T-cell (primary cell): Measurements from ENCODE around the gene MAP1LC3B2. TPM values are rescaled to one million over a fixed set of nuclear protein-coding genes. Genes with fewer than 3 reads are reported as not detected.

Experiments
- ATAC-seq, 4 experiments: fragments of 200-7000 bp in 3 of 4; fragments of 150-1000 bp in 1 of 4; cut with Tn5 transposase; replicated peaks in 1 of 4; 1 replicate in 3 of 4; 2 replicates in 1 of 4; pipeline ENCODE4 v1.10.0; 2021; ENCODE audit warnings: moderate library complexity in 3 of 4, mild to moderate bottlenecking in 2 of 4, moderate number of reproducible peaks in 1 of 4
- CTCF ChIA-PET, 2 donors: fragments of 300-600 bp; sonication (Branson Sonifier 250); formaldehyde crosslinking; loops; one replicate each; lab custom pipeline; 2022; ENCODE audit warnings: antibody characterized with exemption in 2 of 2; lab: Charles Lee
- POLR2A ChIA-PET, 2 donors: fragments of 300-600 bp; sonication (Branson Sonifier 250); formaldehyde crosslinking; loops; one replicate each; lab custom pipeline; 2022; ENCODE audit warnings: antibody characterized with exemption in 2 of 2; lab: Charles Lee
- DNase-seq, 35 experiments: peaks; one replicate each; pipeline versions ENCODE4 v3.0.0 to v3.0.0-alpha.2; 2013 to 2023
- H3K27ac ChIP-seq: one replicate; pipeline ENCODE4 v1.5.1; 2013; ENCODE audit warnings: low read length
- H3K27me3 ChIP-seq, 2 experiments: replicated peaks in 1 of 2; 1 replicate in 1 of 2; 2 replicates in 1 of 2; pipeline versions ENCODE4 v1.6.1 to v1.7.0; 2013; ENCODE audit warnings: low read length in 1 of 2, mixed read lengths in 1 of 2; ENCODE audit not compliant: control insufficient read depth in 2 of 2, insufficient read depth in 2 of 2; ENCODE audit errors: extremely low read depth in 1 of 2
- H3K36me3 ChIP-seq, 2 donors: 1 replicate in 1 of 2; 2 replicates in 1 of 2; pipeline versions ENCODE4 v1.6.1 to v1.7.0; 2013; ENCODE audit warnings: low read length in 1 of 2; ENCODE audit not compliant: control insufficient read depth in 2 of 2, insufficient read depth in 1 of 2; ENCODE audit errors: extremely low read depth in 1 of 2
- H3K4me1 ChIP-seq, 2 experiments: 1 replicate in 1 of 2; 2 replicates in 1 of 2; pipeline versions ENCODE4 v1.6.1 to v1.7.0; 2013; ENCODE audit warnings: low read length in 2 of 2, mixed read lengths in 1 of 2; ENCODE audit not compliant: insufficient read depth in 2 of 2, control insufficient read depth in 1 of 2; ENCODE audit errors: extremely low read depth in 1 of 2
- H3K4me3 ChIP-seq, 2 donors: 1 replicate in 1 of 2; 2 replicates in 1 of 2; pipeline versions ENCODE4 v1.5.1 to v1.7.0; 2013; ENCODE audit warnings: mild to moderate bottlenecking in 2 of 2, low read length in 1 of 2, moderate library complexity in 1 of 2; ENCODE audit not compliant: control insufficient read depth in 1 of 2; ENCODE audit errors: extremely low read depth in 1 of 2
- H3K9me3 ChIP-seq: 2 replicates; pipeline ENCODE4 v1.7.0; 2013
- H3K27ac Mint-ChIP-seq, 2 donors: one replicate each; pipeline ENCODE4 v1.8.0; 2020 to 2021; ENCODE audit warnings: mild to moderate bottlenecking in 2 of 2, mixed read lengths in 2 of 2
- H3K27me3 Mint-ChIP-seq, 2 donors: one replicate each; pipeline ENCODE4 v1.8.0; 2021 to 2022; ENCODE audit warnings: mixed read lengths in 2 of 2
- H3K36me3 Mint-ChIP-seq: one replicate; pipeline ENCODE4 v1.8.0; 2021; ENCODE audit warnings: mixed read lengths
- H3K4me1 Mint-ChIP-seq, 3 donors: one replicate each; pipeline ENCODE4 v1.8.0; 2020 to 2022; ENCODE audit warnings: mixed read lengths in 3 of 3, mild to moderate bottlenecking in 1 of 3
- H3K4me3 Mint-ChIP-seq, 3 donors: one replicate each; pipeline ENCODE4 v1.8.0; 2020 to 2022; ENCODE audit warnings: mild to moderate bottlenecking in 3 of 3, mixed read lengths in 3 of 3, moderate library complexity in 3 of 3
- H3K9me3 Mint-ChIP-seq, 3 donors: one replicate each; pipeline ENCODE4 v1.8.0; 2020 to 2022; ENCODE audit warnings: mixed read lengths in 3 of 3
- WGBS: methylation state at CpG from one replicate; pipeline ENCODE4 v1.1.5; 2013; ENCODE audit warnings: missing lambda C conversion rate; ENCODE audit not compliant: insufficient coverage; 5-methylcytosine and 5-hydroxymethylcytosine counted together
- total RNA-seq, 35 experiments: library from RNA in 6 of 35; stranded (reverse) in 6 of 35; fragments of 120-200 nt in 1 of 35; gene quantifications; one replicate each; pipeline versions ENCODE4 v1.2.1 to v1.2.4 and lab custom pipeline; 2013 to 2026

Gene MAP1LC3B2
- total RNA-seq, 5 donors from 2014 or later (not counting 1 experiment from before 2014, with no cell fraction given) = 0.92 to 4.6 (median 1.4) TPM

DNA sequence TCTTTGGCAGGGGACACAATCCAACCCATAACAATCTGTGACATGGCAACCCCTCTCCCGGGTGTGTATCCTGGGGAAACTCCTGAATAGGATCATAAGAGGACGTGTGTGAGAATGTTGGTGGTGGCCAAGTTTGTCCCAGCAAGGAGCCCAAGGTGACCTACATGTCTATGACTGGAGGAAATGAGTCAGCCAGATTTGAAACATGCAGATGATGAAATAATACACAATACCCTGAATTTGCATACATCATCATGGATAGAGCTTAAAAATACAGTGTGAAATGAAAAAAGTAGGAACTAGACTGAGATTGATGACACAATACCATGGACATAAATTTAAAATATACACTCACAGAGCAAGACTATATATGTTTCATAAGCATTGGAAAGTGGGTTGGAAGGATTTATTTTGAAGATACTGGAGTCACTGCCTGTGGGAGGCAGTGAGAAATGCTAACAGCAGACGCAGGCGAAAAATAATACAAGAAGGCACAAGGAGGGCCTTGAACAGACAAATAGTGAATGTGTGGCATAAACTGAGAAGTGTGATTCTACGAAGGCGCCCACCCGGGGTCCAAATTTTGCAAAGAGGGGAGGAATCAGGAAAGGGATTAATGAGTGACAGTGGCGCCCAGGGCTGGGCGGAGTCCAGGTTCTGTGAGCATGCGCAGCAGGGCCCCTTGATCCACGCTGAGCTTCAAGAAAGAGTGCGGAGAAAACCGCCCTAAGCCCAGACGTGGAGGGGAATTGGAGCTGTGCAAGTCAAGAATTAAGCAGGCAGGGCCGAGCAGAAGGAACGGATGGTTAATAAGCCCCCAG, 7.0 kb upstream of the MAP1LC3B2 start:
- WGBS = 95% methylated on average over 9 of the region's 16 CpGs
- Mint-ChIP-seq H3K27me3 (no peaks in the 10 kb centered on the region), H3K4me3 (no peak overlapping the region), H3K27ac (no peak overlapping the region), H3K9me3 (no peaks in the 10 kb centered on the region), H3K4me1 (peaks cover 0 to 20% (median 3%) of the 10 kb centered on the region in 3 donors), H3K36me3 (no peaks in the 10 kb centered on the region)
- no peak overlapping the region for H3K4me3 ChIP-seq
- ChIA-PET POLR2A (no interaction called here), CTCF (no interaction called here)
- H3K9me3 ChIP-seq = no peaks in the 10 kb centered on the region
- ATAC-seq (no peak), DNase-seq (peak in 1 of 35 experiments; percentile 12)
- H3K4me1 ChIP-seq = peaks cover 0 to 1% of the 10 kb centered on the region in 2 experiments
- H3K27ac ChIP-seq = no peak overlapping the region
- no peaks in the 10 kb centered on the region for H3K36me3 ChIP-seq
- H3K27me3 ChIP-seq = no peaks in the 10 kb centered on the region

DNA sequence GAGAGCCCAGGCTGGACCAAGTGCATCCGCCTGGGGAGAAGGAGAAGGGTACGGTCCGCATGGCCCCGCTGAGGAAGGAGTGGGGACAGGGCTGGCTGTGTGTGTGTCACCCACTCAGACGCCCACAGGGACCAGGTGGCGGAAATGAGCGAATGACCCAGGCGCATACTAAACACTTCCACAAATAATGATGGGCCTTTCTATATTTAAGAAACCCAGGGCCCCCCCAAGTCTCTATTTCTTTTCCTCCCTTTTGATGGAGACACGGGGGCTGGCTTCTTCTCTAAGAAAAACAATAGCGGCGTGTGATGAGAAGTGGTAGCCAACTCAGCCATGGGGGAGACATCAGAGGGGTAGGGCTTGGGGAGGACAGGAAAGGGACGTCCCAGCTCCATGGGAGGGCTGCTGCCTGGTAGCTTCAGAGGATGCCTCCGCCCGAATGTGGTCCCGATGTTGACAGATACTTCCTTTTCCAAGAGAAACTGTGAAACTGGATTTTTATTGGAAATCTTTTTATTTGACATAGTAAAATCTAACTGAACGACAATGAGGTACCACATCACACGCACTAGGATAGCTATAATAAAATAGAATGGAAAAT, 6.3 kb upstream of the MAP1LC3B2 start:
- ChIA-PET POLR2A (no interaction called here), CTCF (no interaction called here)
- no peaks in the 10 kb centered on the region for H3K9me3 ChIP-seq
- H3K36me3 ChIP-seq = no peaks in the 10 kb centered on the region
- H3K4me1 ChIP-seq = peaks cover 0 to 8% of the 10 kb centered on the region in 2 experiments
- DNase-seq (no peak), ATAC-seq (no peak)
- no peak overlapping the region for H3K27ac ChIP-seq
- Mint-ChIP-seq H3K4me3 (no peak overlapping the region), H3K4me1 (peaks cover 0 to 21% (median 4%) of the 10 kb centered on the region in 3 donors), H3K9me3 (no peaks in the 10 kb centered on the region), H3K27ac (no peak overlapping the region), H3K36me3 (no peaks in the 10 kb centered on the region), H3K27me3 (no peaks in the 10 kb centered on the region)
- no peaks in the 10 kb centered on the region for H3K27me3 ChIP-seq
- H3K4me3 ChIP-seq = no peak overlapping the region
- 94% methylated on average over 3 of the region's 17 CpGs for WGBS

GRCh38 chr12:116556356-116556952, 2.7 kb upstream of the MAP1LC3B2 start:
- Histone ChIP-seq H3K9me3 (no peaks in the 10 kb centered on the region), H3K4me3 (no peak overlapping the region), H3K36me3 (no peaks in the 10 kb centered on the region), H3K27me3 (no peaks in the 10 kb centered on the region), H3K27ac (no peak overlapping the region), H3K4me1 (peaks cover 10 to 43% of the 10 kb centered on the region in 2 experiments)
- no peaks in the 10 kb centered on the region for H3K27me3 Mint-ChIP-seq
- no peaks in the 10 kb centered on the region for H3K36me3 Mint-ChIP-seq
- no peak for ATAC-seq
- ChIA-PET CTCF (no interaction called here), POLR2A (interaction anchor here in 1 of 2 donors (0.6 kb wide), 1 partner anchor 272 kb away, joined by 3 read pairs; no protein-coding TSS in a partner anchor)
- WGBS = no CpG with 5 or more reads among the region's 6 CpGs
- no peak for DNase-seq
- H3K9me3 Mint-ChIP-seq = no peaks in the 10 kb centered on the region
- H3K4me1 Mint-ChIP-seq = peaks cover 32 to 47% (median 33%) of the 10 kb centered on the region in 3 donors
- H3K27ac Mint-ChIP-seq = peak overlapping the region; percentile 59 to 79
- no peak overlapping the region for H3K4me3 Mint-ChIP-seq

GRCh38 chr12:116556964-116557698, 2.0 kb upstream of the MAP1LC3B2 start:
- no peaks in the 10 kb centered on the region for H3K9me3 Mint-ChIP-seq
- DNase-seq (no peak), ATAC-seq (no peak)
- no peak overlapping the region for H3K27ac ChIP-seq
- no peaks in the 10 kb centered on the region for H3K36me3 ChIP-seq
- no peaks in the 10 kb centered on the region for H3K27me3 Mint-ChIP-seq
- H3K27ac Mint-ChIP-seq = peak overlapping the region; percentile 59 to 79
- H3K4me3 Mint-ChIP-seq = no peak overlapping the region
- CTCF ChIA-PET = no interaction called here
- peaks cover 32 to 54% (median 36%) of the 10 kb centered on the region in 3 donors for H3K4me1 Mint-ChIP-seq
- no peaks in the 10 kb centered on the region for H3K27me3 ChIP-seq
- H3K4me1 ChIP-seq = peaks cover 10 to 45% of the 10 kb centered on the region in 2 experiments
- POLR2A ChIA-PET = no interaction called here
- H3K4me3 ChIP-seq = no peak overlapping the region
- H3K36me3 Mint-ChIP-seq = no peaks in the 10 kb centered on the region
- 100% methylated on average over 1 of the region's 4 CpGs for WGBS
- H3K9me3 ChIP-seq = no peaks in the 10 kb centered on the region

GRCh38 chr12:116558280-116559161, 660 bp upstream of the MAP1LC3B2 start:
- Mint-ChIP-seq H3K27me3 (no peaks in the 10 kb centered on the region), H3K4me1 (peaks cover 32 to 54% (median 36%) of the 10 kb centered on the region in 3 donors), H3K9me3 (peaks cover 0 to 3% (median 3%) of the 10 kb centered on the region in 3 donors), H3K27ac (peak overlapping the region; percentile 95 to 97), H3K36me3 (no peaks in the 10 kb centered on the region), H3K4me3 (peak overlapping the region; percentile 72 to 86 (median 79))
- H3K27me3 ChIP-seq = no peaks in the 10 kb centered on the region
- H3K36me3 ChIP-seq = no peaks in the 10 kb centered on the region
- peak in 1 of 35 experiments; percentile 0 for DNase-seq
- POLR2A ChIA-PET = interaction anchor here (0.6 to 1.4 kb wide), 2 partner anchors 13 to 19 kb away, joined by 3 read pairs; no protein-coding TSS in a partner anchor
- H3K4me3 ChIP-seq = peak overlapping the region; percentile 11 to 17
- CTCF ChIA-PET = no interaction called here
- ATAC-seq = no peak
- peak overlapping the region; percentile 63 for H3K27ac ChIP-seq
- 77% methylated on average over 12 of the region's 21 CpGs for WGBS
- H3K9me3 ChIP-seq = no peaks in the 10 kb centered on the region
- peaks cover 10 to 45% of the 10 kb centered on the region in 2 experiments for H3K4me1 ChIP-seq
